GM12872 (cell line): ENCODE data around the gene BEND5.

ENCODE experiments used
- TF ChIP-seq, protein P1 (sequence below): IDR thresholded peaks from 3 replicates; pipeline ENCODE4 v1.5.1; 2011; ENCODE audit warnings: low read depth, mild to moderate bottlenecking, low read length, moderate library complexity; ENCODE audit not compliant: insufficient read depth

BEND5 gene

GRCh38 chr1:48726557-48727215 is 50.0 kb downstream of the BEND5 start:
- TF ChIP-seq, protein P1, sequence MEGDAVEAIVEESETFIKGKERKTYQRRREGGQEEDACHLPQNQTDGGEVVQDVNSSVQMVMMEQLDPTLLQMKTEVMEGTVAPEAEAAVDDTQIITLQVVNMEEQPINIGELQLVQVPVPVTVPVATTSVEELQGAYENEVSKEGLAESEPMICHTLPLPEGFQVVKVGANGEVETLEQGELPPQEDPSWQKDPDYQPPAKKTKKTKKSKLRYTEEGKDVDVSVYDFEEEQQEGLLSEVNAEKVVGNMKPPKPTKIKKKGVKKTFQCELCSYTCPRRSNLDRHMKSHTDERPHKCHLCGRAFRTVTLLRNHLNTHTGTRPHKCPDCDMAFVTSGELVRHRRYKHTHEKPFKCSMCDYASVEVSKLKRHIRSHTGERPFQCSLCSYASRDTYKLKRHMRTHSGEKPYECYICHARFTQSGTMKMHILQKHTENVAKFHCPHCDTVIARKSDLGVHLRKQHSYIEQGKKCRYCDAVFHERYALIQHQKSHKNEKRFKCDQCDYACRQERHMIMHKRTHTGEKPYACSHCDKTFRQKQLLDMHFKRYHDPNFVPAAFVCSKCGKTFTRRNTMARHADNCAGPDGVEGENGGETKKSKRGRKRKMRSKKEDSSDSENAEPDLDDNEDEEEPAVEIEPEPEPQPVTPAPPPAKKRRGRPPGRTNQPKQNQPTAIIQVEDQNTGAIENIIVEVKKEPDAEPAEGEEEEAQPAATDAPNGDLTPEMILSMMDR: no peak

GRCh38 chr1:48726139-48726538 is 50.6 kb downstream of the BEND5 start:
- TF ChIP-seq, protein P1: no peak

- TF ChIP-seq, protein P1: no peak
Observed at GRCh38 chr1:48725341-48726046, 51.2 kb downstream of the BEND5 start.

DNA sequence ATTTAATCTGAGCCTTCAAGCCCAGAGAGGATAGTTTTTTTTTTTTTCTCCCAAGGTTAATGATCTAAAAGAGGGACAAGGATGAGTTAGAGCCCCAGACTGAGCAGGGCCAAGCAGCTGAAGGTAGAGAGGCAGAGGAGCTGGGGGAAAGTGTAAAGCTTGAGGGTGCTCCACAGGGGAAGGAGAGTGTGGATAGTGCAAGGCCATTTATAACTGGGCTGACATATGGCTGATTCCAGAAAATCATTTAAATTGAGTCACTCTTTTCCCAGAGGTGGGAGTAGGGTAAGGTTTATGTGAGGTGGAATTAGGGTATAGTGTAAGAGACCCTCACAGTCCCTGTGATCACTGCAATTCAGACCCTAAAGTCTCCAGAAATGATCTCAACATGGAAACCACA is 55.8 kb downstream of the BEND5 start:
- TF ChIP-seq, protein P1: no peak

DNA sequence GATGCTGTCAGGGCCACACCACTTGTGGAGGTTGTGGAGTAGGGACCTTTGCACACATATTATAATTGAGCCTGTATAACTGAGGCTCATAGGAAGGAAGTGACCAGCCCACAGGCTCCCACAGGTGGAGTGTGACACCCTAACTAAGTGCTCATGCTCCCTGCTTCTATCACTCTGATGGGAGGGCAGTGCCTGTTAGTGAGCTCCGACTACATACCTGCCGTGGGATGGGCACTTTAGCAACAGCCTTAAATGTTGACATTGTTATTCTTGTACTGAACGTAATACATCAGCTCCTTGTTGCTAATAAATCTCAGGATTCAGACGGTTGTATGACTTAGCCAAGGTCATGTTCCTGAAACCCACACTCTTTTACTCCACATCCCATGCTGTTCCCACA is 58.0 kb downstream of the BEND5 start:
- TF ChIP-seq, protein P1: no peak

- TF ChIP-seq, protein P1: no peak
Observed at GRCh38 chr1:48718116-48718630, 58.5 kb downstream of the BEND5 start.

GRCh38 chr1:48717082-48717481 is 59.6 kb downstream of the BEND5 start:
- TF ChIP-seq, protein P1: no peak
